Measurements from ENCODE around the gene CASP14. TPM values are rescaled to one million over a fixed set of nuclear protein-coding genes. Genes with fewer than 3 reads are reported as not detected.

Gene CASP14
- total RNA-seq, 1 experiment from 2014 or later = not detected

DNA sequence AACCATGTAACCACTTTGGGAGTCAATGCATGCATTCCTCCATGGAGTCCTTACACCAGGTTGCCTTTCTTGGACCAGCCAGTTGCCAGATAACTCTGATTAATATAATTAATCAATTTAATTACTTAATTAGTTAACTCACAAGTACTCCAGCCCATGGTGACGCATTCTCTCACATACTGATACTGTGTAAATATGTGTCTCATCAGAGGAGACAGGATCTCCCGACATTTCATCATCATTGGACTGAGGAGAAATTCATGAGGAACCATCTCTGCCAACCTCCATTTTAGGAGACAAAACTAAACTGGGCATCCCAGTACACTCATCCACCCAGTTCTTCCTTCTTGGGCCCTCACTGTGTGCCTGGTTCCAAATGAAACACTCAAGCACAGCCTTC is 6.5 kb upstream of the CASP14 start:
- ChIA-PET POLR2A (no interaction called here), CTCF (no interaction called here)
- Mint-ChIP-seq H3K4me1 (peaks cover 8% of the 10 kb centered on the region), H3K9me3 (no peaks in the 10 kb centered on the region), H3K27me3 (ENCODE audit: low read depth) (peaks cover 9% of the 10 kb centered on the region; the same call in 1 of the 2 replicates), H3K36me3 (no peaks in the 10 kb centered on the region), H3K27ac (no peak overlapping the region), H3K4me3 (no peak overlapping the region)
- DNase-seq (ENCODE audit: low spot score) = no peak
- no peak for TF ChIP-seq MLX (CRISPR knock-in tag; IDR thresholded peaks at IDR 0.05)
- no peak for TF ChIP-seq SMAD3 (CRISPR knock-in tag; IDR thresholded peaks at IDR 0.05; ENCODE audit: borderline replicate concordance)
- no peak for TF ChIP-seq NFYB (CRISPR knock-in tag; conservative IDR thresholded peaks at IDR 0.05; ENCODE audit: low read depth)
- no peak for TF ChIP-seq HMGA2 (CRISPR knock-in tag; IDR thresholded peaks at IDR 0.05)
- no peak for TF ChIP-seq MYBL2 (CRISPR knock-in tag; IDR thresholded peaks at IDR 0.05)
- TF ChIP-seq TCF7 (CRISPR knock-in tag; IDR thresholded peaks at IDR 0.05; ENCODE audit: low read depth) = no peak
- no peak for TF ChIP-seq ERG (CRISPR knock-in tag; IDR thresholded peaks at IDR 0.05)
- no peak for TF ChIP-seq ZNF138 (CRISPR knock-in tag; conservative IDR thresholded peaks at IDR 0.05)
- TF ChIP-seq, protein P1, sequence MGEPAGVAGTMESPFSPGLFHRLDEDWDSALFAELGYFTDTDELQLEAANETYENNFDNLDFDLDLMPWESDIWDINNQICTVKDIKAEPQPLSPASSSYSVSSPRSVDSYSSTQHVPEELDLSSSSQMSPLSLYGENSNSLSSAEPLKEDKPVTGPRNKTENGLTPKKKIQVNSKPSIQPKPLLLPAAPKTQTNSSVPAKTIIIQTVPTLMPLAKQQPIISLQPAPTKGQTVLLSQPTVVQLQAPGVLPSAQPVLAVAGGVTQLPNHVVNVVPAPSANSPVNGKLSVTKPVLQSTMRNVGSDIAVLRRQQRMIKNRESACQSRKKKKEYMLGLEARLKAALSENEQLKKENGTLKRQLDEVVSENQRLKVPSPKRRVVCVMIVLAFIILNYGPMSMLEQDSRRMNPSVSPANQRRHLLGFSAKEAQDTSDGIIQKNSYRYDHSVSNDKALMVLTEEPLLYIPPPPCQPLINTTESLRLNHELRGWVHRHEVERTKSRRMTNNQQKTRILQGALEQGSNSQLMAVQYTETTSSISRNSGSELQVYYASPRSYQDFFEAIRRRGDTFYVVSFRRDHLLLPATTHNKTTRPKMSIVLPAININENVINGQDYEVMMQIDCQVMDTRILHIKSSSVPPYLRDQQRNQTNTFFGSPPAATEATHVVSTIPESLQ (CRISPR knock-in tag; IDR thresholded peaks at IDR 0.05) = no peak
- no peak for ATAC-seq

- POLR2A ChIA-PET = no interaction called here
- H3K4me1 Mint-ChIP-seq = no peaks in the 10 kb centered on the region
- CTCF ChIA-PET = no interaction called here
- TF ChIP-seq, protein P2, sequence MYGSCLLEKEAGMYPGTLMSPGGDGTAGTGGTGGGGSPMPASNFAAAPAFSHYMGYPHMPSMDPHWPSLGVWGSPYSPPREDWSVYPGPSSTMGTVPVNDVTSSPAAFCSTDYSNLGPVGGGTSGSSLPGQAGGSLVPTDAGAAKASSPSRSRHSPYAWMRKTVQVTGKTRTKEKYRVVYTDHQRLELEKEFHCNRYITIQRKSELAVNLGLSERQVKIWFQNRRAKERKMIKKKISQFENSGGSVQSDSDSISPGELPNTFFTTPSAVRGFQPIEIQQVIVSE (CRISPR knock-in tag; IDR thresholded peaks at IDR 0.05; ENCODE audit: borderline replicate concordance) = no peak
- no peak for TF ChIP-seq ERG (CRISPR knock-in tag; IDR thresholded peaks at IDR 0.05)
- TF ChIP-seq JUN (CRISPR knock-in tag; IDR thresholded peaks at IDR 0.05) = no peak
- no peak for TF ChIP-seq USF1 (CRISPR knock-in tag; IDR thresholded peaks at IDR 0.05)
- TF ChIP-seq E2F1 (CRISPR knock-in tag; IDR thresholded peaks at IDR 0.05) = no peak
- TF ChIP-seq NR2C2 (CRISPR knock-in tag; IDR thresholded peaks at IDR 0.05) = no peak
- no peak for TF ChIP-seq ETV6 (CRISPR knock-in tag; IDR thresholded peaks at IDR 0.05)
- no peak for TF ChIP-seq NR1H2 (CRISPR knock-in tag; IDR thresholded peaks at IDR 0.05)
- TF ChIP-seq IRF2 (CRISPR knock-in tag; IDR thresholded peaks at IDR 0.05; ENCODE audit: borderline replicate concordance, low read depth) = no peak
- no peak for TF ChIP-seq E2F5 (CRISPR knock-in tag; IDR thresholded peaks at IDR 0.05)
- TF ChIP-seq, protein P3, sequence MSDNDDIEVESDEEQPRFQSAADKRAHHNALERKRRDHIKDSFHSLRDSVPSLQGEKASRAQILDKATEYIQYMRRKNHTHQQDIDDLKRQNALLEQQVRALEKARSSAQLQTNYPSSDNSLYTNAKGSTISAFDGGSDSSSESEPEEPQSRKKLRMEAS (CRISPR knock-in tag; IDR thresholded peaks at IDR 0.05) = no peak
- H3K27ac Mint-ChIP-seq = no peak overlapping the region
- H3K9me3 Mint-ChIP-seq = peaks cover 1% of the 10 kb centered on the region
- no peak overlapping the region for H3K4me3 Mint-ChIP-seq
- H3K36me3 Mint-ChIP-seq = no peaks in the 10 kb centered on the region
- ATAC-seq (no peak), DNase-seq (ENCODE audit: low spot score) (no peak)
- H3K27me3 Mint-ChIP-seq (ENCODE audit: low read depth) = peaks cover 18% of the 10 kb centered on the region; the same call in 1 of the 2 replicates
Measured at GRCh38 chr19:15045506-15045905, 3.8 kb upstream of the CASP14 start.
